ENCODE results near the gene FEM1C. TPM values are rescaled to one million over a fixed set of nuclear protein-coding genes. Genes with fewer than 3 reads are reported as not detected.

Gene FEM1C, protein sequence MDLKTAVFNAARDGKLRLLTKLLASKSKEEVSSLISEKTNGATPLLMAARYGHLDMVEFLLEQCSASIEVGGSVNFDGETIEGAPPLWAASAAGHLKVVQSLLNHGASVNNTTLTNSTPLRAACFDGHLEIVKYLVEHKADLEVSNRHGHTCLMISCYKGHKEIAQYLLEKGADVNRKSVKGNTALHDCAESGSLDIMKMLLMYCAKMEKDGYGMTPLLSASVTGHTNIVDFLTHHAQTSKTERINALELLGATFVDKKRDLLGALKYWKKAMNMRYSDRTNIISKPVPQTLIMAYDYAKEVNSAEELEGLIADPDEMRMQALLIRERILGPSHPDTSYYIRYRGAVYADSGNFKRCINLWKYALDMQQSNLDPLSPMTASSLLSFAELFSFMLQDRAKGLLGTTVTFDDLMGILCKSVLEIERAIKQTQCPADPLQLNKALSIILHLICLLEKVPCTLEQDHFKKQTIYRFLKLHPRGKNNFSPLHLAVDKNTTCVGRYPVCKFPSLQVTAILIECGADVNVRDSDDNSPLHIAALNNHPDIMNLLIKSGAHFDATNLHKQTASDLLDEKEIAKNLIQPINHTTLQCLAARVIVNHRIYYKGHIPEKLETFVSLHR
- 10 to 100 TPM; 21.3 to 26.0 TPM for total RNA-seq

DNA sequence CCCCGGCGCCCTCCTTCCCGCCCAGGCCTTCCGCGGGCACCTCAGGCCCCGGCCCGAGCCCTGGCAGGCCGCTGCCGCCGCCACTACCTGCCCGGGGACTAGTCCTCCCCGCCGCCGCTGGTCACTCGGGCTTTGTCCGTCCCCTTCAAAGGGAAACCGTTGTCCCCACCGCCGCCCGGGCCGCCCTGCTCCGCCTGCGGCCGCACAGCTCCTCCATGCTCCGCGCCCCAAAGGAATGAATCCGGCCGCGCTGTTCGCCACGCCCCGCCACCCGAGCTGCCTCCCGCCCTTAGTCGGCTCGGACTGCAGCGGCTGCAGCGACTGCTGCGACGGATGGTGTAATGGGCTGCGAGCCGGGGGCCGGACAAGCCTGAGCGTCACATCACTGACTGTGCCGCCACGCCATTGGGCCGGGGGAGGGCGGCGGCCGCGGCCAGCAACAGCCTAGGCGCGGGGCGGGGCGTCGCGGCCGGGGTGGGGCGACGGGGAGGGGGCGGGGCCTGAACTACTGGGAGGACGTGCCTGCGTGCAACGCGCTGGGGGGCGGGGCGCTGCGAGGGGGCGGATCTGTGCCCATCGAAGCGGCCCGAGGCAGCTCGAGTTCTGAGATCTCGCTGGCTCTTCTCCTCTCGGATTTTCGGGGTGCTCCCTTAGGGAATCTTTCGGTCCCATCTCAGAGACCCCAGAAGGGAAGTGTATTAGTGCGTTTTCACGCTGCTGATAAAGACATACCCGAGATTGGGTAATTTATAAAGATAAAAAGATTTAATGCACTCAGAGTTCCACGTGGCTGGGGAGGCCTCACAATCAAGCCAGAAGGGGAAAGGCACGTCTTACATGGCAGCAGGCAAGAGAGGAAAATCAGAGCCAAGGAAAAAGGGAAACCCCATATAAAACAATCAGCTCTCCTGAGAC is at the start of gene FEM1C:
FEM1C (minus strand) TSS at position 340 of the 915 bp plus-strand sequence. CDS start 1,282 bp downstream, outside the sequence.
- peaks cover 20% of the 10 kb centered on the region for H3K36me3 ChIP-seq
- H3K9me3 ChIP-seq = peaks cover 0 to 8% of the 10 kb centered on the region in 2 donors
- H3K4me3 ChIP-seq = peak within 1 kb of the TSS; percentile 86 to 87
- peak within 1 kb of the TSS; percentile 98 to 99 for H3K27ac ChIP-seq
- TF ChIP-seq, protein P1, sequence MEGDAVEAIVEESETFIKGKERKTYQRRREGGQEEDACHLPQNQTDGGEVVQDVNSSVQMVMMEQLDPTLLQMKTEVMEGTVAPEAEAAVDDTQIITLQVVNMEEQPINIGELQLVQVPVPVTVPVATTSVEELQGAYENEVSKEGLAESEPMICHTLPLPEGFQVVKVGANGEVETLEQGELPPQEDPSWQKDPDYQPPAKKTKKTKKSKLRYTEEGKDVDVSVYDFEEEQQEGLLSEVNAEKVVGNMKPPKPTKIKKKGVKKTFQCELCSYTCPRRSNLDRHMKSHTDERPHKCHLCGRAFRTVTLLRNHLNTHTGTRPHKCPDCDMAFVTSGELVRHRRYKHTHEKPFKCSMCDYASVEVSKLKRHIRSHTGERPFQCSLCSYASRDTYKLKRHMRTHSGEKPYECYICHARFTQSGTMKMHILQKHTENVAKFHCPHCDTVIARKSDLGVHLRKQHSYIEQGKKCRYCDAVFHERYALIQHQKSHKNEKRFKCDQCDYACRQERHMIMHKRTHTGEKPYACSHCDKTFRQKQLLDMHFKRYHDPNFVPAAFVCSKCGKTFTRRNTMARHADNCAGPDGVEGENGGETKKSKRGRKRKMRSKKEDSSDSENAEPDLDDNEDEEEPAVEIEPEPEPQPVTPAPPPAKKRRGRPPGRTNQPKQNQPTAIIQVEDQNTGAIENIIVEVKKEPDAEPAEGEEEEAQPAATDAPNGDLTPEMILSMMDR (IDR thresholded peaks at IDR 0.05) = no peak
- H3K4me1 ChIP-seq = peaks cover 0 to 27% of the 10 kb centered on the region in 2 donors
- H3K27me3 ChIP-seq = no peaks in the 10 kb centered on the region
- DNase-seq (ENCODE audit: low spot score) = peak; percentile 98

DNA sequence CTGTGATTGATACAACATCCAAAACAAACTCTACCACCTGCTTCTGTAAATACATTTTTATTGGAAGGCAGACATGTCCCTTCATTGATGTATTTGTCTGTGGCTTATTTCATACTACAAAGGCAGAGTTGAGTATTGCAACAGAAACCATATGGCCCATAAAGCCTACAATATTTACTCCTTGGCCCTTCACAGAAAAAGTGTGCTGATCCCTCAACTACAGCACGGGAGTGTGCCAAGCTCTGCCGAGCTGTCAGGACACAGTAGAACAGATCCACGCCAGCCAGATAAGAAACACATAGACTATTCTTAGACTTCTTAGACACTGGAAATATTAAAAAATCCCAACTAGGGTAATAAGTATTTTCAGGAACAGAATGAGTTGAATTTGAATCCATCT is 44.5 kb upstream of the FEM1C start:
- Histone ChIP-seq H3K27me3 (no peaks in the 10 kb centered on the region), H3K9me3 (no peaks in the 10 kb centered on the region), H3K27ac (peak overlapping the region; percentile 27 to 45), H3K4me1 (peaks cover 0 to 17% of the 10 kb centered on the region in 2 donors), H3K36me3 (no peaks in the 10 kb centered on the region), H3K4me3 (no peak overlapping the region)
- no peak for DNase-seq (ENCODE audit: low spot score)
- TF ChIP-seq, protein P1 (IDR thresholded peaks at IDR 0.05) = no peak

DNA sequence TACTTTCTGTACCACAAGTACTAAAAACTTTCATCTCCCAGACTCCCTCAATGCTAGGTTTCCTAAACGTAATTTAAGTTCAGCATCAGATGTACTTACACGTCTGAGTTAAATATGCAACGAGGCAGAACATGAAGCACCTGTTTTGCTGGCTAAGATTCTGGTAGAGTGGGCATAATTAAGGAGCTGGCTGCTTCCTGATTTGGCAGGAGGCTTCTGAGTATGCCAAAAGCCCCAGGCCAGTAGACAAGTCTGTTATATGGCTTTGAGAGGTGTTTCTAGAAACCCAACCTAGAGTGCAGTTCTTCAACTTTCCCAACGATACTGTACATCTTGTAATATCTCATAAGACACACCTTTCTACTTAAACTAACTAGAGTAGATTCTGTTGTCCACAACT is 44.1 kb upstream of the FEM1C start:
- TF ChIP-seq, protein P1 (IDR thresholded peaks at IDR 0.05) = no peak
- Histone ChIP-seq H3K4me3 (no peak overlapping the region), H3K27me3 (no peaks in the 10 kb centered on the region), H3K36me3 (no peaks in the 10 kb centered on the region), H3K4me1 (peaks cover 0 to 18% of the 10 kb centered on the region in 2 donors), H3K27ac (peak overlapping the region; percentile 27 to 45), H3K9me3 (no peaks in the 10 kb centered on the region)
- DNase-seq (ENCODE audit: low spot score) = no peak

DNA sequence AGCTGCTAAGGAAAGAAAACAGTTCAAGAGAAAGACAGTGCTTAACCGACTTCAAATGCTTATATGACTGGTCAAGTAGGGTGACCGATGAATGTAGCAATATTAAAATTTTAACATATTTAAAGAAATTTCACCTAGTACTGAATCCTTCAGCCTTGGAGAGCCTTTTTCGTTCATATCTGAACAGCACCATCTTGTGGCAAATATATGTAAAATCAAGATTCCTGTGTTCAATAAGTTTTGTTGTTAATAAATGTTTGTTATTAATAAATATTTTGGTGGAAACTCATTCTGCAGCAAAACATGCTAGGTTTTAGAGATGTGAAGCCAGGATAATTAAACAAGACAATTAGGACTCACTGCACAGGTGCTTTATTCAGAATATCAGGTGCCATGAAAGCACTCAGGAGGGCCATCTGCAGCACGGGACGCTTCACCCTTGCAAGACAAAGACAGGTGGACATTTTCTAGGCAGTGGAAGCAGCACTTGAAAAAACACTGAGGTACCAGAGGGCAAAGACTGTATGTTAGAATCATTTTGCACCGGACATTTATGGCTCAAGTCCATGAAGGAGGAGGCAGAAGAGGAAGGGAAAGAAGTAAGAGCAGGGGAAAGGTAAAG is 42.1 kb upstream of the FEM1C start:
- TF ChIP-seq, protein P1 (IDR thresholded peaks at IDR 0.05) = peak in 1 of 2 donors; percentile 74
- Histone ChIP-seq H3K27me3 (no peaks in the 10 kb centered on the region), H3K9me3 (no peaks in the 10 kb centered on the region), H3K4me3 (no peak overlapping the region), H3K27ac (no peak overlapping the region), H3K4me1 (peaks cover 0 to 23% of the 10 kb centered on the region in 2 donors), H3K36me3 (no peaks in the 10 kb centered on the region)
- no peak for DNase-seq (ENCODE audit: low spot score)

DNA sequence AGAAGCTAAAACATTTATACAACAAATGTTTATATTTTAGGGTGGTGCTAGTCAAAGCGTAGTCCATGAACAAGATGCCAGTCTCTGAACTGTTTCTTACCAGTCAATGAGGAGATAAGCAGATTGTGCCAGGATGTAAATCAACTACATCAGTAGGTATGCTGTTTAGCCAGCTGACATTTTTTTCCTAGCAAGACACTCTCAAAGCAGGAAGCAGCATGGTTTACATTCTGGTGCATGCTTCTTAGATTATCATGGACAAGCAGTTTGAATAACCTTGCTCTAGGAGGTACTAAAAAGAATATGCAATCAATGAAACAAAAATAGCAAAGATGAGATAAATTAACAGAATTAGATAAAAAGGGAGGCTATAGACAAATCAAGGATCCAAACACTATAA is 40.7 kb upstream of the FEM1C start:
- no peaks in the 10 kb centered on the region for H3K27me3 ChIP-seq
- H3K36me3 ChIP-seq = no peaks in the 10 kb centered on the region
- no peak overlapping the region for H3K4me3 ChIP-seq
- H3K9me3 ChIP-seq = no peaks in the 10 kb centered on the region
- TF ChIP-seq, protein P1 (IDR thresholded peaks at IDR 0.05) = no peak
- no peak for DNase-seq (ENCODE audit: low spot score)
- H3K27ac ChIP-seq = no peak overlapping the region
- peaks cover 0 to 23% of the 10 kb centered on the region in 2 donors for H3K4me1 ChIP-seq
